ENCODE results near the gene ATF5. TPM values are rescaled to one million over a fixed set of nuclear protein-coding genes. Genes with fewer than 3 reads are reported as not detected.

ATF5 gene
- total and polyA plus RNA-seq, 10 of the 15 experiments (the other 5 are each of a cell fraction or from before 2014, with no cell fraction given), result 9.1 to 133 (median 24.0) TPM

GRCh38 chr19:49972841-49973240, 43.8 kb downstream of the ATF5 start (continued):
- TF ChIP-seq IKZF2 (IDR thresholded peaks at IDR 0.05), result no peak
- TF ChIP-seq POLR2AphosphoS2 (IDR thresholded peaks at IDR 0.05; ENCODE audit: low read depth, low read length), result no peak
- no peak for TF ChIP-seq TCF12 (IDR thresholded peaks at IDR 0.05; ENCODE audit: low read depth, low read length)
- TF ChIP-seq HSF1 (IDR thresholded peaks at IDR 0.05; ENCODE audit: low read depth, low read length), result no peak
- no peak for TF ChIP-seq EP300 (IDR thresholded peaks at IDR 0.05; ENCODE audit: borderline replicate concordance in 1 of 2, control insufficient read depth in 1 of 2, low read depth in 2 of 2, low read length in 2 of 2)
- TF ChIP-seq BRCA1 (IDR thresholded peaks at IDR 0.05; ENCODE audit: low read depth, low read length), result no peak
- TF ChIP-seq EZH2 (IDR thresholded peaks at IDR 0.05; ENCODE audit: borderline replicate concordance, control insufficient read depth, low read depth, low read length), result no peak

GRCh38 chr19:49973987-49974386, 45.0 kb downstream of the ATF5 start:
- Histone ChIP-seq H3K27me3 (replicated peaks in 1 of 2; ENCODE audit: control insufficient read depth in 2 of 2, insufficient read depth in 2 of 2, low read length in 1 of 2) (no peaks in the 10 kb centered on the region), H3K36me3 (ENCODE audit: control insufficient read depth in 2 of 2, insufficient read depth in 2 of 2, low read length in 1 of 2) (no peaks in the 10 kb centered on the region; a peak in 1 of 4 replicates), H2AFZ (ENCODE audit: control insufficient read depth, low read depth, low read length) (no peak overlapping the region), H3K9me3 (replicated peaks; ENCODE audit: control insufficient read depth, insufficient read depth, low read length) (no peaks in the 10 kb centered on the region), H3K9ac (ENCODE audit: control insufficient read depth, insufficient read depth, low read length) (no peak overlapping the region), H4K20me1 (ENCODE audit: control insufficient read depth, insufficient read depth) (no peaks in the 10 kb centered on the region), H3K27ac (ENCODE audit: control insufficient read depth, insufficient read depth) (no peak overlapping the region), H3K4me2 (ENCODE audit: control insufficient read depth, insufficient read depth) (no peak overlapping the region), H3K79me2 (ENCODE audit: control insufficient read depth, insufficient read depth, low read length) (no peaks in the 10 kb centered on the region), H3K4me1 (ENCODE audit: control insufficient read depth, insufficient read depth, low read length) (no peaks in the 10 kb centered on the region), H3K4me3 (no peak overlapping the region)
- BruUV-seq (replicated peaks), result no TSS peak
- in situ Hi-C loops (cut with MboI) (no loop called here), intact Hi-C loops (cut with micrococcal nuclease; ENCODE audit: unreplicated experiment) (no loop called here)
- ChIA-PET SMC1A (ENCODE audit: uncharacterized antibody, unreplicated experiment) (no interaction called here), POLR2A (no interaction called here), RAD21 (ENCODE audit: unreplicated experiment) (no interaction called here), CTCF (no interaction called here)
- ATAC-seq, result no peak
- DNase-seq (ENCODE audit: low read depth, low spot score), result no peak
- FAIRE-seq, result no peak
- WGBS (ENCODE audit: insufficient coverage, insufficient replicate concordance, low lambda C conversion rate, missing lambda C conversion rate), result 94% methylated on average over 18 of the region's 18 CpGs
- no peak for TF ChIP-seq ATF7 (IDR thresholded peaks at IDR 0.05; ENCODE audit: low read depth)
- TF ChIP-seq CBFB (IDR thresholded peaks at IDR 0.05; ENCODE audit: low read depth), result no peak
- no peak for TF ChIP-seq BCL3 (IDR thresholded peaks at IDR 0.05; ENCODE audit: borderline replicate concordance, insufficient read depth, low read depth, low read length, poor library complexity, severe bottlenecking)
- no peak for TF ChIP-seq SRF (IDR thresholded peaks at IDR 0.05; ENCODE audit: low read depth in 2 of 2, low read length in 2 of 2)
- no peak for TF ChIP-seq E2F4 (IDR thresholded peaks at IDR 0.05; ENCODE audit: low read depth, low read length)
- TF ChIP-seq FOXK2 (IDR thresholded peaks at IDR 0.05), result no peak
- no peak for TF ChIP-seq NKRF (conservative IDR thresholded peaks at IDR 0.05)
- no peak for TF ChIP-seq SP1 (IDR thresholded peaks at IDR 0.05; ENCODE audit: low read depth, low read length)
- no peak for TF ChIP-seq POU2F2 (IDR thresholded peaks at IDR 0.05; ENCODE audit: borderline replicate concordance, low read depth, low read length)
- TF ChIP-seq ZNF622 (IDR thresholded peaks at IDR 0.05), result no peak
